C4-2B (cell line): ENCODE data around the gene DNAAF8.

Experiments used
- CTCF ChIP-seq: fragments of 450-650 bp; conservative IDR thresholded peaks from 2 replicates; pipeline ENCODE4 v1.5.1; 2017; ENCODE audit warnings: mild to moderate bottlenecking
- ZFX ChIP-seq: fragments of 450-650 bp; IDR thresholded peaks from 2 replicates; pipeline ENCODE4 v1.6.1; 2017

- TF ChIP-seq CTCF (no peak), ZFX (no peak)
Observed at GRCh38 chr16:4723071-4723767, 11.1 kb upstream of the DNAAF8 start.
